IMR-90 (cell line): ENCODE measurements around the gene MORN4. TPM values are rescaled to one million over a fixed set of nuclear protein-coding genes. Genes with fewer than 3 reads are reported as not detected.

ENCODE experiments used
- ATAC-seq: fragments of 200-7000 bp; cut with Tn5 transposase; 2 replicates; pipeline ENCODE4 v1.9.1; 2020; ENCODE audit warnings: low read depth, mild to moderate bottlenecking, moderate library complexity
- BruUV-seq: library from RNA; stranded (reverse); fragments of 400-500 nt; replicated peaks from 2 replicates; lab custom pipeline; 2021; lab: Mats Ljungman, UMichigan
- CTCF ChIA-PET: fragments of 300-600 bp; formaldehyde crosslinking; extraction: SDS; loops from one replicate; lab custom pipeline; 2021; ENCODE audit warnings: antibody characterized with exemption; lab: Yijun Ruan, JAX
- POLR2A ChIA-PET: fragments of 300-600 bp; sonication (Branson Sonifier 250); formaldehyde crosslinking; loops from one replicate; lab custom pipeline; 2022; ENCODE audit warnings: antibody characterized with exemption; ENCODE audit not compliant: unreplicated experiment; lab: Charles Lee
- DNase-seq: peaks from one replicate; pipeline ENCODE4 v3.0.0; 2013
- H2AFZ ChIP-seq: replicated peaks from 2 replicates; pipeline ENCODE3; 2013; ENCODE audit warnings: low read length, mild to moderate bottlenecking; ENCODE audit not compliant: poor library complexity
- H2AK5ac ChIP-seq: 2 replicates; pipeline ENCODE4 v1.6.1; 2013; ENCODE audit warnings: low read depth, low read length, inconsistent platforms
- H2AK9ac ChIP-seq: replicated peaks from 2 replicates; pipeline ENCODE3; 2013; ENCODE audit warnings: mild to moderate bottlenecking, low read depth, low read length, moderate library complexity; ENCODE audit not compliant: poor library complexity
- H2BK120ac ChIP-seq: 2 replicates; pipeline ENCODE4 v1.6.1; 2013; ENCODE audit warnings: low read depth, low read length, inconsistent platforms
- H2BK15ac ChIP-seq: 3 replicates; pipeline ENCODE4 v1.6.1; 2013; ENCODE audit warnings: low read depth, low read length, inconsistent platforms
- H2BK20ac ChIP-seq: 2 replicates; pipeline ENCODE4 v1.6.1; 2013; ENCODE audit warnings: low read depth, mild to moderate bottlenecking, inconsistent platforms, low read length, moderate library complexity
- H2BK5ac ChIP-seq: 2 replicates; pipeline ENCODE4 v1.6.1; 2013; ENCODE audit warnings: mild to moderate bottlenecking, low read depth, low read length, inconsistent platforms; ENCODE audit not compliant: poor library complexity, severe bottlenecking
- H3K14ac ChIP-seq: replicated peaks from 2 replicates; pipeline ENCODE4 v1.6.1; 2013; ENCODE audit warnings: low read depth, low read length, inconsistent platforms
- H3K18ac ChIP-seq: 2 replicates; pipeline ENCODE4 v1.6.1; 2013; ENCODE audit warnings: low read depth, low read length, control low read depth
- H3K23ac ChIP-seq: 2 replicates; pipeline ENCODE4 v1.6.1; 2013; ENCODE audit warnings: low read depth, low read length, inconsistent platforms
- H3K27ac ChIP-seq: 2 replicates; pipeline ENCODE4 v1.5.1; 2013; ENCODE audit warnings: mild to moderate bottlenecking, control low read depth, low read length; ENCODE audit not compliant: insufficient read depth
- H3K27me3 ChIP-seq: 2 replicates; pipeline ENCODE4 v1.6.1; 2013; ENCODE audit warnings: low read length; ENCODE audit not compliant: control insufficient read depth, insufficient read depth
- H3K36me3 ChIP-seq: 2 replicates; pipeline ENCODE4 v1.6.1; 2013; ENCODE audit warnings: low read length, mixed read lengths; ENCODE audit not compliant: control insufficient read depth, insufficient read depth
- H3K4ac ChIP-seq: 2 replicates; pipeline ENCODE4 v1.6.1; 2013; ENCODE audit warnings: low read depth, low read length, inconsistent platforms
- H3K4me1 ChIP-seq: 2 replicates; pipeline ENCODE4 v1.6.1; 2013; ENCODE audit warnings: low read length, mixed read lengths; ENCODE audit not compliant: control insufficient read depth, insufficient read depth
- H3K4me2 ChIP-seq: 2 replicates; pipeline ENCODE4 v1.6.1; 2013; ENCODE audit warnings: low read depth, mild to moderate bottlenecking, control low read depth, low read length, moderate library complexity
- H3K4me3 ChIP-seq: 2 replicates; pipeline ENCODE4 v1.5.1; 2013; ENCODE audit warnings: low read depth, mild to moderate bottlenecking, control low read depth, low read length, moderate library complexity; ENCODE audit not compliant: insufficient read depth
- H3K56ac ChIP-seq: 2 replicates; pipeline ENCODE4 v1.6.1; 2013; ENCODE audit warnings: low read length, inconsistent platforms; ENCODE audit not compliant: insufficient read depth; ENCODE audit errors: extremely low read depth
- H3K79me1 ChIP-seq, 2 experiments: 2 replicates each; pipeline ENCODE4 v1.6.1; 2013; ENCODE audit warnings: low read length in 2 of 2, inconsistent platforms in 1 of 2, low read depth in 1 of 2
- H3K9ac ChIP-seq: 2 replicates; pipeline ENCODE4 v1.6.1; 2013; ENCODE audit warnings: low read depth, low read length, control low read depth
- H3K9me1 ChIP-seq: 2 replicates; pipeline ENCODE4 v1.6.1; 2013; ENCODE audit warnings: low read length, inconsistent platforms; ENCODE audit not compliant: insufficient read depth
- H3K9me3 ChIP-seq: 2 replicates; pipeline ENCODE4 v1.6.1; 2013; ENCODE audit warnings: low read length; ENCODE audit not compliant: control insufficient read depth, insufficient read depth
- H4K20me1 ChIP-seq: 2 replicates; pipeline ENCODE4 v1.6.1; 2013; ENCODE audit warnings: low read length, inconsistent platforms; ENCODE audit not compliant: insufficient read depth
- H4K5ac ChIP-seq: 2 replicates; pipeline ENCODE4 v1.6.1; 2013; ENCODE audit warnings: mild to moderate bottlenecking, low read depth, low read length, control low read depth
- H4K8ac ChIP-seq, 2 experiments: 2 replicates each; pipeline ENCODE4 v1.6.1; 2013; ENCODE audit warnings: low read depth in 2 of 2, low read length in 2 of 2, control low read depth in 1 of 2, inconsistent platforms in 1 of 2
- H4K91ac ChIP-seq: 2 replicates; pipeline ENCODE4 v1.6.1; 2013; ENCODE audit warnings: low read depth, low read length, inconsistent platforms; ENCODE audit not compliant: insufficient read depth
- BHLHE40 ChIP-seq: fragments of 150-350 bp; IDR thresholded peaks from 2 replicates; pipeline ENCODE4 v1.6.1; 2016; ENCODE audit warnings: mild to moderate bottlenecking, low read depth, low read length
- CEBPB ChIP-seq: IDR thresholded peaks from 2 replicates; pipeline ENCODE4 v1.6.1; 2012; ENCODE audit warnings: low read depth, low read length, improper control_type of control experiment
- CHD1 ChIP-seq: IDR thresholded peaks from 2 replicates; pipeline ENCODE4 v1.6.1; 2012; ENCODE audit warnings: low read depth, low read length, improper control_type of control experiment
- FOS ChIP-seq: fragments of 150-350 bp; IDR thresholded peaks from 2 replicates; pipeline ENCODE4 v1.6.1; 2016; ENCODE audit warnings: low read depth, low read length
- MAFK ChIP-seq: IDR thresholded peaks from 2 replicates; pipeline ENCODE4 v1.6.1; 2012; ENCODE audit warnings: low read depth, low read length, improper control_type of control experiment
- MAZ ChIP-seq: IDR thresholded peaks from 2 replicates; pipeline ENCODE4 v1.6.1; 2012; ENCODE audit warnings: low read depth, mild to moderate bottlenecking, low read length, improper control_type of control experiment, moderate library complexity, borderline replicate concordance
- MXI1 ChIP-seq: IDR thresholded peaks from 2 replicates; pipeline ENCODE4 v1.6.1; 2012; ENCODE audit warnings: low read depth, mild to moderate bottlenecking, low read length, moderate library complexity, borderline replicate concordance
- NFE2L2 ChIP-seq: fragments of 150-350 bp; IDR thresholded peaks from 2 replicates; pipeline ENCODE4 v1.6.1; 2016; ENCODE audit warnings: low read depth, mild to moderate bottlenecking, low read length
- POLR2A ChIP-seq: IDR thresholded peaks from 2 replicates; pipeline ENCODE4 v1.6.1; 2012; ENCODE audit warnings: mild to moderate bottlenecking, low read depth, low read length
- RAD21 ChIP-seq: IDR thresholded peaks from 2 replicates; pipeline ENCODE4 v1.6.1; 2012; ENCODE audit warnings: low read length, improper control_type of control experiment
- RCOR1 ChIP-seq: IDR thresholded peaks from 2 replicates; pipeline ENCODE4 v1.6.1; 2012; ENCODE audit warnings: mild to moderate bottlenecking, low read length, improper control_type of control experiment; ENCODE audit not compliant: insufficient replicate concordance
- RFX5 ChIP-seq: IDR thresholded peaks from 2 replicates; pipeline ENCODE4 v1.8.0; 2012; ENCODE audit warnings: low read depth, mild to moderate bottlenecking, low read length, moderate library complexity
- SMC3 ChIP-seq: fragments of 150-350 bp; IDR thresholded peaks from 2 replicates; pipeline ENCODE4 v1.6.1; 2016; ENCODE audit warnings: low read depth, mild to moderate bottlenecking, antibody characterized with exemption, low read length, moderate library complexity
- WGBS, 2 experiments: methylation state at CpG; one replicate each; pipeline versions ENCODE4 v1.1.5 to v1.1.7; 2013; ENCODE audit warnings: missing lambda C conversion rate in 2 of 2; ENCODE audit not compliant: insufficient read length in 1 of 2; ENCODE audit errors: extremely low coverage in 2 of 2; 5-methylcytosine and 5-hydroxymethylcytosine counted together
- dilution Hi-C: fragments of 300-500 bp; cut with HindIII; formaldehyde crosslinking; loops from one replicate; pipeline ENCODE4 v1.14.3; 2018; ENCODE audit warnings: low sequenced_read_pairs; ENCODE audit not compliant: unreplicated experiment
- in situ Hi-C: fragments of 300-500 bp; cut with MboI; formaldehyde crosslinking; loops from 3 replicates; pipeline ENCODE4 v1.14.3; 2019; ENCODE audit warnings: low sequenced_read_pairs, inconsistent platforms, mixed read lengths
- intact Hi-C: fragments of 100-400 bp; cut with micrococcal nuclease; formaldehyde crosslinking; loops from 2 replicates; pipeline ENCODE4 v1.10.0; 2022
- polyA plus RNA-seq, 3 experiments: library from polyadenylated mRNA; depleted of rRNA; stranded (reverse); fragments of >200 nt; gene quantifications; 2 replicates each; pipeline ENCODE4 v1.2.3, GENCODE V29; 2012; ENCODE audit warnings: low replicate concordance in 1 of 3
- total RNA-seq: library from RNA; depleted of rRNA; stranded (reverse); fragments of >200 nt; gene quantifications from 2 replicates; pipeline ENCODE4 v1.2.3, GENCODE V29; 2012
- TF ChIP-seq, protein P1 (sequence below): conservative IDR thresholded peaks from 2 replicates; pipeline ENCODE4 v1.5.1; 2012; ENCODE audit warnings: mild to moderate bottlenecking, low read depth, low read length, improper control_type of control experiment
- TF ChIP-seq, protein P2 (sequence below): fragments of 150-350 bp; IDR thresholded peaks from 2 replicates; pipeline ENCODE4 v1.6.1; 2017; ENCODE audit warnings: mild to moderate bottlenecking, antibody characterized with exemption, low read length, low read depth
- TF ChIP-seq, protein P3 (sequence below): fragments of 150-350 bp; IDR thresholded peaks from 2 replicates; pipeline ENCODE4 v1.6.1; 2016; ENCODE audit warnings: low read depth, mild to moderate bottlenecking, low read length, moderate library complexity, borderline replicate concordance

The MORN4 gene
- total and polyA plus RNA-seq, 2 of the 4 experiments (the other 2 are of a cell fraction): 3.2 to 8.4 TPM

DNA sequence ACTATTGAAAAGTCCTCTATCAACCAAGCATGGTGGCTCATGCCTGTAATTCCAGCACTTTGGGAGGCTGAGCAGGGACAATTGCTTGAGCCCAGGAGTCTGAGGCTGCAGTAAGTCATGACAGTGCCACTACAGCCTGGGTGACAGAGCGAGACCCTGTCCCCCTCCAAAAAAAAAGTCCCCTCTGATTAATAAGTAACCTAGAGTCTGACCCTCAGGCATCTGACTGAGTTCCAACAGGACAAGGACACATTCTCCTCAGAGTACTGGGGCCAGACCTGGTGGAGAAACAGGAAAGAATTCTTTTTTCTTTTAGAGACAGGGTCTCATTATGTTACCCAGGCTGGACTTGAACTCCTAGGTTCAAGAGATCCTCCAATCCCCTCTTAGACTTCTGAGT, 10.0 kb downstream of the MORN4 start:
- H3K9me1 ChIP-seq: peaks cover 6% of the 10 kb centered on the region; the same call in 1 of the 2 replicates
- no peaks in the 10 kb centered on the region; a peak in 1 of 4 replicates for H3K79me1 ChIP-seq
- no peak overlapping the region for H3K9ac ChIP-seq
- H2AFZ ChIP-seq: no peak overlapping the region
- ATAC-seq (no peak), DNase-seq (no peak)
- H4K5ac ChIP-seq: no peak overlapping the region
- H3K56ac ChIP-seq: no peak overlapping the region
- H3K18ac ChIP-seq: no peak overlapping the region
- no peak overlapping the region for H3K4ac ChIP-seq
- no CpG with 5 or more reads among the region's 1 CpG for WGBS, 2 experiments
- H3K4me3 ChIP-seq: no peak overlapping the region
- dilution Hi-C loops: no loop called here
- H4K20me1 ChIP-seq: no peaks in the 10 kb centered on the region
- no peak overlapping the region for H4K8ac ChIP-seq
- H3K36me3 ChIP-seq: peaks cover 3% of the 10 kb centered on the region
- no peak overlapping the region for H2BK15ac ChIP-seq
- no peak overlapping the region for H2AK9ac ChIP-seq
- H3K4me2 ChIP-seq: no peak overlapping the region
- H3K23ac ChIP-seq: no peak overlapping the region
- ChIA-PET POLR2A (interaction anchor here (0.6 kb wide), 1 partner anchor 954 kb away, joined by 4 read pairs; no protein-coding TSS in a partner anchor), CTCF (no interaction called here)
- no peak overlapping the region for H3K27ac ChIP-seq
- H3K9me3 ChIP-seq: no peaks in the 10 kb centered on the region
- H2BK120ac ChIP-seq: no peak overlapping the region
- H2BK20ac ChIP-seq: no peak overlapping the region
- H3K27me3 ChIP-seq: no peaks in the 10 kb centered on the region
- TF ChIP-seq CEBPB (no peak), FOS (no peak), NFE2L2 (no peak), SMC3 (no peak), MAFK (no peak), BHLHE40 (no peak), POLR2A (no peak), CHD1 (no peak), RAD21 (no peak), RFX5 (no peak), MXI1 (no peak), RCOR1 (no peak), MAZ (no peak)
- TF ChIP-seq, protein P1, sequence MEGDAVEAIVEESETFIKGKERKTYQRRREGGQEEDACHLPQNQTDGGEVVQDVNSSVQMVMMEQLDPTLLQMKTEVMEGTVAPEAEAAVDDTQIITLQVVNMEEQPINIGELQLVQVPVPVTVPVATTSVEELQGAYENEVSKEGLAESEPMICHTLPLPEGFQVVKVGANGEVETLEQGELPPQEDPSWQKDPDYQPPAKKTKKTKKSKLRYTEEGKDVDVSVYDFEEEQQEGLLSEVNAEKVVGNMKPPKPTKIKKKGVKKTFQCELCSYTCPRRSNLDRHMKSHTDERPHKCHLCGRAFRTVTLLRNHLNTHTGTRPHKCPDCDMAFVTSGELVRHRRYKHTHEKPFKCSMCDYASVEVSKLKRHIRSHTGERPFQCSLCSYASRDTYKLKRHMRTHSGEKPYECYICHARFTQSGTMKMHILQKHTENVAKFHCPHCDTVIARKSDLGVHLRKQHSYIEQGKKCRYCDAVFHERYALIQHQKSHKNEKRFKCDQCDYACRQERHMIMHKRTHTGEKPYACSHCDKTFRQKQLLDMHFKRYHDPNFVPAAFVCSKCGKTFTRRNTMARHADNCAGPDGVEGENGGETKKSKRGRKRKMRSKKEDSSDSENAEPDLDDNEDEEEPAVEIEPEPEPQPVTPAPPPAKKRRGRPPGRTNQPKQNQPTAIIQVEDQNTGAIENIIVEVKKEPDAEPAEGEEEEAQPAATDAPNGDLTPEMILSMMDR: no peak
- TF ChIP-seq, protein P2, sequence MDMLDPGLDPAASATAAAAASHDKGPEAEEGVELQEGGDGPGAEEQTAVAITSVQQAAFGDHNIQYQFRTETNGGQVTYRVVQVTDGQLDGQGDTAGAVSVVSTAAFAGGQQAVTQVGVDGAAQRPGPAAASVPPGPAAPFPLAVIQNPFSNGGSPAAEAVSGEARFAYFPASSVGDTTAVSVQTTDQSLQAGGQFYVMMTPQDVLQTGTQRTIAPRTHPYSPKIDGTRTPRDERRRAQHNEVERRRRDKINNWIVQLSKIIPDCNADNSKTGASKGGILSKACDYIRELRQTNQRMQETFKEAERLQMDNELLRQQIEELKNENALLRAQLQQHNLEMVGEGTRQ: no peak
- TF ChIP-seq, protein P3, sequence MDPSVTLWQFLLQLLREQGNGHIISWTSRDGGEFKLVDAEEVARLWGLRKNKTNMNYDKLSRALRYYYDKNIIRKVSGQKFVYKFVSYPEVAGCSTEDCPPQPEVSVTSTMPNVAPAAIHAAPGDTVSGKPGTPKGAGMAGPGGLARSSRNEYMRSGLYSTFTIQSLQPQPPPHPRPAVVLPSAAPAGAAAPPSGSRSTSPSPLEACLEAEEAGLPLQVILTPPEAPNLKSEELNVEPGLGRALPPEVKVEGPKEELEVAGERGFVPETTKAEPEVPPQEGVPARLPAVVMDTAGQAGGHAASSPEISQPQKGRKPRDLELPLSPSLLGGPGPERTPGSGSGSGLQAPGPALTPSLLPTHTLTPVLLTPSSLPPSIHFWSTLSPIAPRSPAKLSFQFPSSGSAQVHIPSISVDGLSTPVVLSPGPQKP: no peak
- H4K91ac ChIP-seq: no peak overlapping the region
- peaks cover 5% of the 10 kb centered on the region for H3K4me1 ChIP-seq
- H3K14ac ChIP-seq: no peak overlapping the region
- no peak overlapping the region for H2BK5ac ChIP-seq
- H2AK5ac ChIP-seq: no peak overlapping the region
- BruUV-seq: no TSS peak
- in situ Hi-C loops: no loop called here
- intact Hi-C loops: no loop called here
